ENCODE data around the gene RNF150. TPM values are rescaled to one million over a fixed set of nuclear protein-coding genes. Genes with fewer than 3 reads are reported as not detected.
A peak's percentile ranks its signal among the peaks of the same experiment; 100 is the strongest.

The RNF150 gene
- total and polyA plus RNA-seq, 2 of the 4 experiments (the other 2 are of a cell fraction): 6.2 to 18.1 TPM

GRCh38 chr4:141130947-141131605, 2.2 kb downstream of the RNF150 start:
- intact Hi-C loops (cut with micrococcal nuclease): loop anchor here (5.0 kb wide), 3 partner anchors 189 to 759 kb away; partner anchors contain the start of gene SCOC
- no peak overlapping the region for H2BK5ac ChIP-seq (ENCODE audit: low read depth, low read length, poor library complexity, severe bottlenecking)
- no peaks in the 10 kb centered on the region for H3K9me1 ChIP-seq (ENCODE audit: insufficient read depth, low read length)
- no peak for TF ChIP-seq MAFK (IDR thresholded peaks at IDR 0.05; ENCODE audit: low read depth, low read length)
- TF ChIP-seq CHD1 (IDR thresholded peaks at IDR 0.05; ENCODE audit: low read depth, low read length): no peak
- no peak for TF ChIP-seq CEBPB (IDR thresholded peaks at IDR 0.05; ENCODE audit: low read depth, low read length)
- TF ChIP-seq ELK1 (IDR thresholded peaks at IDR 0.05; ENCODE audit: borderline replicate concordance, low read depth, low read length): no peak
- no peak for TF ChIP-seq CTCF (conservative IDR thresholded peaks at IDR 0.05; ENCODE audit: low read depth, low read length)
- no peak for TF ChIP-seq FOS (IDR thresholded peaks at IDR 0.05; ENCODE audit: low read depth, low read length)
- TF ChIP-seq USF2 (IDR thresholded peaks at IDR 0.05; ENCODE audit: low read depth, low read length): no peak
- TF ChIP-seq RAD21 (IDR thresholded peaks at IDR 0.05; ENCODE audit: low read length): no peak
- no peak for TF ChIP-seq RCOR1 (IDR thresholded peaks at IDR 0.05; ENCODE audit: insufficient replicate concordance, low read length)
- TF ChIP-seq RFX5 (IDR thresholded peaks at IDR 0.05; ENCODE audit: low read depth, low read length): no peak
- no peak for TF ChIP-seq MXI1 (IDR thresholded peaks at IDR 0.05; ENCODE audit: borderline replicate concordance, low read depth, low read length)
- TF ChIP-seq NFE2L2 (IDR thresholded peaks at IDR 0.05; ENCODE audit: low read depth, low read length): no peak
- H3K9ac ChIP-seq (ENCODE audit: low read depth, low read length): no peak overlapping the region
- DNase-seq (no peak), ATAC-seq (ENCODE audit: low read depth) (no peak)
- ChIA-PET CTCF (interaction anchor here (0.8 to 4.0 kb wide), 2 partner anchors 189 to 272 kb away, joined by 3 to 33 read pairs; no protein-coding TSS in a partner anchor), POLR2A (ENCODE audit: unreplicated experiment) (no interaction called here)
- no TSS peak for BruUV-seq (replicated peaks)
- H3K56ac ChIP-seq (ENCODE audit: extremely low read depth, insufficient read depth, low read length): no peak overlapping the region
- H4K8ac ChIP-seq (ENCODE audit: low read depth in 2 of 2, low read length in 2 of 2): no peak overlapping the region
- H2BK20ac ChIP-seq (ENCODE audit: low read depth, low read length): no peak overlapping the region
- H3K27ac ChIP-seq (ENCODE audit: insufficient read depth, low read length): no peak overlapping the region
- H3K36me3 ChIP-seq (ENCODE audit: control insufficient read depth, insufficient read depth, low read length): no peaks in the 10 kb centered on the region
- peak overlapping the region; percentile 97; the same call in 1 of the 2 replicates for H3K4me3 ChIP-seq (ENCODE audit: insufficient read depth, low read depth, low read length)
- no peak overlapping the region for H2AK5ac ChIP-seq (ENCODE audit: low read depth, low read length)
- dilution Hi-C loops (cut with HindIII; ENCODE audit: low sequenced_read_pairs, unreplicated experiment): loop anchor here (25.0 kb wide), 1 partner anchor 244 kb away; no protein-coding TSS in a partner anchor
- H3K4ac ChIP-seq (ENCODE audit: low read depth, low read length): no peak overlapping the region
- no peak overlapping the region for H2BK120ac ChIP-seq (ENCODE audit: low read depth, low read length)
- H3K23ac ChIP-seq (ENCODE audit: low read depth, low read length): no peak overlapping the region
- no peak overlapping the region for H3K18ac ChIP-seq (ENCODE audit: low read depth, low read length)
- no CpG with 5 or more reads among the region's 6 CpGs for WGBS, 2 experiments (ENCODE audit: extremely low coverage in 2 of 2, insufficient read length in 1 of 2)
- H3K4me1 ChIP-seq (ENCODE audit: control insufficient read depth, insufficient read depth, low read length): peaks cover 4% of the 10 kb centered on the region
- no peak overlapping the region for H4K91ac ChIP-seq (ENCODE audit: insufficient read depth, low read depth, low read length)
- H3K14ac ChIP-seq (replicated peaks; ENCODE audit: low read depth, low read length): no peak overlapping the region
- 0 out of 2 replicates have a peak, but pooled peaks cover 2% of the 10 kb centered on the region for H3K27me3 ChIP-seq (ENCODE audit: control insufficient read depth, insufficient read depth, low read length)
- peaks cover 0 to 12% of the 10 kb centered on the region in 2 experiments for H3K79me1 ChIP-seq (ENCODE audit: low read depth in 1 of 2, low read length in 2 of 2)
- no peak overlapping the region for H4K5ac ChIP-seq (ENCODE audit: low read depth, low read length)
- in situ Hi-C loops (cut with MboI; ENCODE audit: low sequenced_read_pairs): loop anchor here (5.0 to 25.0 kb wide), 2 partner anchors 269 to 769 kb away; partner anchors contain the start of gene SCOC
- H3K9me3 ChIP-seq (ENCODE audit: control insufficient read depth, insufficient read depth, low read length): no peaks in the 10 kb centered on the region
- no peak overlapping the region for H2BK15ac ChIP-seq (ENCODE audit: low read depth, low read length)
- peak overlapping the region; percentile 91 for H3K4me2 ChIP-seq (ENCODE audit: low read depth, low read length)
- H2AFZ ChIP-seq (replicated peaks; ENCODE audit: low read length, poor library complexity): no peak overlapping the region
- H2AK9ac ChIP-seq (replicated peaks; ENCODE audit: low read depth, low read length, poor library complexity): no peak overlapping the region
- H4K20me1 ChIP-seq (ENCODE audit: insufficient read depth, low read length): no peaks in the 10 kb centered on the region; the same call in 1 of the 2 replicates
